Lung microvascular endothelial cell (primary cell): Measurements from ENCODE around the gene INO80E. TPM values are rescaled to one million over a fixed set of nuclear protein-coding genes. Genes with fewer than 3 reads are reported as not detected.
A peak's percentile ranks its signal among the peaks of the same experiment; 100 is the strongest.
"Not testable (repeated sequence)": the region's sequence is repeated elsewhere in the genome, so short reads cannot be mapped to it uniquely, and the experiment has no call there.

Source experiments
- DNase-seq, 2 donors: peaks; one replicate each; pipeline versions ENCODE4 v3.0.0 to v3.0.0-alpha.2; 2010; ENCODE audit warnings: low read depth in 2 of 2
- total RNA-seq: library from RNA; depleted of rRNA; stranded (reverse); fragments of >200 nt; gene quantifications from 2 replicates; pipeline ENCODE4 v1.2.1, GENCODE V29; 2014

Gene INO80E
- total RNA-seq, 1 donor from 2014 or later, result 15.7 TPM

DNA sequence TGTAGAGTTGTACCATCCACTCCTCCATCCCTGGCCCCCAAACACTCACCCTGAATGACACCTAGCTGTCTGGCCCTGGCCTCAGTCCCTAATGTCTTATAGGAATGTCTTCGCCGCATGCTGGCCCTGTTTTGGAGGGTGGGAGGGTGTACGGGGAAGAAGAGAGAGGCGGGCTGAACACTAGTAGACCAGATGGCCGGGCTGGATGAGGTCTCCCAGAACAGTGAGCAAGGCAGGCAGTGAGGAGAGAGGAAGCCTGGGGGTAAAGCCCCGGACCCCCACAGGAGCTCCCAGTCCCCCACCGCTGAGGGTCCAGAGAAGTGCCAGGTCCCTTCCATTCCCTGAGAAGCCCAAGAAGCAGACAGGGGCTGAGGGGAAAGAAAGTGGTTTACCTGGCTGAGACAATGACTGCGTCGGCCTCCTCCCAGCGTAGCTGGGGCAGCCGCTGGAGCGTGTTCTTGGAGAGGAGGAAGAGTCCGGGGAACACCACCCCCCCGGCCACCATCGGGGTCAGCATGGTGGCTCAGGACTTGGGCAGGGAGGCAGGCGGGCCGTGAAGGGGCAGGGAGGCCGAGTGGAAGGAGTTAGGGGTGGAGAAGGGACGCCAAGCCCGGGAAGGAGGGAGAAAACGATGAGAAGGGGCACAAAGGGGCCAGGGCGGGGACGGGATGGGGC, 34.1 kb downstream of the INO80E start:
- DNase-seq, result no peak

GRCh38 chr16:30030841-30031413, 34.9 kb downstream of the INO80E start, which contains the start of gene TLCD3B:
TSS of gene TLCD3B (minus strand) at chr16:30031271. CDS start at chr16:30030527, 744 bp downstream.
- no peak for DNase-seq

GRCh38 chr16:30031477-30031918, 35.5 kb downstream of the INO80E start:
- DNase-seq, result no peak

DNA sequence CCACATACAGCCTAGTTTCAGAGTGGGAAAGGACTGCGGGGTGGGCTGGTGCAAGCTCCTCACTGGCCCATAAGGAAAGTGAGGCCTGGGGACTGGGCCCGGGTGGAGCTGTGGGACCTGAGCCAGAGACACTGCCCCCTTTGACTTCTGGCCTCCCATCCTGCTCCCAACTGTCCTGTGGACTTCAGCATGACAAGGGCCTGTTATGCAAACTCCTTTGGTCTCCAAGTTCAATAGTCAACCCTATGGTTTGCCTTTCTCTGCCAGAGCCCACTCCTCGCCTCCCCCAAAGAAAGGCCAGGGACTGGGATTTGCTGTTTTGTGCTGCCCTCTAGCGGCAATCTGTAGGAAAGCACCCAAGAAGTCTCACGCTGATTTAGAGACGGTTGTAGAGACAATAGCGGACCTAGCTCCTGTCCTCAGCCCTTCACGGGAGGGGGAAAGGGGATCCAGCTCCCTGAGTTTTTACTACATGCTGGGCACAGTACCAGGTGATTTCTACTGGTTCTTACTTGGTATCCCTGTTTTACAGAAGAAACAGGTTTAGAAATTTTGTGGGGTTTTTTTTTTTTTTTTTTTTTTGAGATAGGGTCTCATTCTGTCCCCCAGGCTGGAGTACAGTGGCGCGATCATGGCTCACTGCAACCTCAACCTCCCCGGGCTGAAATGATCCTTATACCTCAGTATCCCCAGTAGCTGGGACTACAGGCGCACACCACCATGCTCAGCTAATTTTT, 36.2 kb downstream of the INO80E start:
- peak; percentile 72 to 75 for DNase-seq

DNA sequence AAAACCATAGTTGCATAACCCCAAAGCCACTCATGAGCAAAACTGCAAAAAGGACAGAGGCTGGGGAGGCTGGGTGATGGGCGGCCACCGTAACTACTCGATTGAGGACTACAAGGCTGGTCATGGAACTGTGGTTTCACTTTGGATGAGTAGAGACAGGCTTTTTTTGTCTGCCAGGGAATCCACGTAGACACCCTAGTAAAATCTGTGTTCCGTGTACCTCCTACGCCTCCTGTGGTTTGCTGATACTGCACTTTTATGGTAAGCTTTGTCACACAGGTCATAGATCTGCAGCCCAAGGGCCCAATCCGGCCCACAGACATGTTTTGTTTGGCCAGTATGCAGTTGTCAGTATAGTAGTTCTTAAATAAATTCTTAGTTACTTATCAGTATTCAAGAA, 37.2 kb downstream of the INO80E start:
- no peak for DNase-seq

GRCh38 chr16:30040221-30040620, 44.2 kb downstream of the INO80E start:
- no peak for DNase-seq

DNA sequence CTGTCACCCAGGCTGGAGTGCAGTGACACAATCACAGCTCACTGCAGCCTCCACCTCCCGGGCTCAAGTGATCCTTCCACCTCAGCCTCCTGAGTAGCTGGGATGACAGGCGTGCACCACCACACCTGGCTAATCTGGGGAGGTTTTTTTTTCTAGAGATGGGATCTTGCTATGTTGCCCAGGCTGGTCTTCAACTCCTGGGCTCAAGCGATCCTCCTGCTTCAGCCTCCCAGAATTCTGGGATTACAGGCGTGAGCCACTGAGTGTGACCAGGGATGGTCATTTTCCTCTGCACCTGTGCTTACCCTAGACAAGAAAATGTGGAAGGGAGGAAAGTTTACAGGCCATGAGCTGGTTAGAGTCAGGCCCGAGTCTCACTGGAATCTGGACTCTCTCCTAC, 44.6 kb downstream of the INO80E start:
- DNase-seq, result not testable (repeated sequence)

DNA sequence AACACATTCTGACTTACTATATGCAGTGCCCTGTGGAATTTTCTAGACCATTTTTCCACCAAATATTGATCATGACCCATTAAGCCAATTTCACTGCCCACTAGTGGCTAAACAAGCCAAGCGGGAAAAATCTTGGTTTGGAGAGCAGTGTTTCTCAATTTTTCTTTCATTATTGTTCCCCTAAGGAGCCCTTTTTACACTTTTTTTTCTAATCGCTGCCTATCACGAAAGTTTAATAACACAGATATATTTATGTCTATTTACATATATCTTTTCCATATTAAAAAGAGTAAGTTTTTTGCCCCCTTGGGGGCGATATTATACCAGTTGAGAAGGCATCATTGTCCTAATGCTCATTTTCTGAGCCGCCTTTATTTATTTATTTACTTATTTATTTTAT, 45.8 kb downstream of the INO80E start:
- peak; percentile 55 to 64 for DNase-seq

DNA sequence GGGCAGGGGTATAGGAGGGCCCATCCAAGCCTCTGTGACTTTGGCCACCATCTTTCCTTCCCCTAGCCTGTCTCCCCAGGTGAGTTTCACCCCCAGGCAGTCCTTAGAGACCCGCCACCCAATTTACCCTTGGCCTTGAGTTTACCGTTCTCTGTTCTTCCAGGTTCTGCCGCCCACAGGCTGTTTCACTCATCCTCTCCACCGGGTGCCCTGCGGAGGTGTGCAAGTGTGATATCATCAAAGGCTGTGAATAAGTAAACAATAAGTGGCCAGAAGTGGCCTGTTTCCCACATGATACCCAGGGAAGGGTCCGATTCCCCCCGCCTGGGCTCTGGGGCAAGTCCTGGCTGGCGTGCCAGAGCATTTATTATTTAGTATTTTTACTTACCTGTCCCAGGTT, 50.1 kb downstream of the INO80E start:
- no peak for DNase-seq

GRCh38 chr16:30046588-30046987, 50.5 kb downstream of the INO80E start:
- DNase-seq, result no peak

GRCh38 chr16:30049871-30050270, 53.8 kb downstream of the INO80E start:
- DNase-seq, result no peak

DNA sequence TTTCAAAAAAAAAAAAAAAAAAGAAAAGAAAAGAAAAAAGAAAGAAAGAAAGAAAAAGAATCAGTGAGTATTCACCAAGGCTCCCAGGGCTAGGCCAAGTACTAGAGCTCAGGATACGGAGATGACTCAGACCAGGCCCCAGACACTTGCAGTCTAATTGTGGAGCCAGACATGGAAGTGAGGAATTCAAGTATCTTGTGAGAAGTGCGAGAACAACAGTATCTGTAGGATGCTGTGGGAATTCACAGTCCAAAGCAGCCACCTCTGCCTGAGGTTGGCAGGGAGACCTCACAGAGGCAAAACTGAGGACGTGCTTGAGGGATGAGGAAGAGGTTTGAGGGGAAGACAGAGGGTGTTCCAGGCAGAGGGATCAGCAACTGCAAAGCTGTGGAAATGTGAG, 55.5 kb downstream of the INO80E start:
- peak in 1 of 2 donors; percentile 90 for DNase-seq

DNA sequence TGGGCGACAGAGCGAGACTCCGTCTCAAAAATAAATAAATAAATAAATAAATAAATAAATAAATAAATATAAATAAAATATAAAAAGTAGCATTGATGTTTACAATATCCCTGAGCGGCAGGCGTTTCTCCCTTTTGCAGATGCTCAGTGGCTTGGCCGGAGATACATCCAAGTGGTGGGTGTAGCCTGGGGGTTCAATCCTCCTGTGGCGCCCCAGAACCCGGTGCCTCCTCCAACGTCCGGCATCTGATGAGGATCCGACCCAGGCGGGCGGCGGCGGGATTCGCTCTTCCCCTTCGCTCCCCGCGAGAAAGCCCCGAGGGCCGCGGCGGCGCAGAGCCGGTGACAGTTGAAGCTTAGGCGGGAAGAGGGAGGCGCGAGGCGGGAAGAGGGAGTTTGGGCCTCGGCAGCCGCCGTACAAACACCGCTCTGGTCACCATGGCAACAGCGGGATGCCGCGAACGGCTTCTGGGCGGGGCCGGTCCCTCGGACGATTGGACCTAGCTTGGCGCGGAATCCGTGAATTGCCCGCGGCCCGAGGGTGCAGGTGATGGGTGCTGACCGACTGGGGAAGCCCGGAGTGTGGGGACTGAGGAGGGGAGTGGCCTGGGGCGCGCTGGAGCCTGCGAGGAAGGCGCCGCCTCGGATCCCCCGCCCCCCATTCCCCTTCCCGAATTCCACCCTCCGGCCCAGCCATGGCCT, 56.8 kb downstream of the INO80E start:
- DNase-seq, result peak; percentile 92 to 93

DNA sequence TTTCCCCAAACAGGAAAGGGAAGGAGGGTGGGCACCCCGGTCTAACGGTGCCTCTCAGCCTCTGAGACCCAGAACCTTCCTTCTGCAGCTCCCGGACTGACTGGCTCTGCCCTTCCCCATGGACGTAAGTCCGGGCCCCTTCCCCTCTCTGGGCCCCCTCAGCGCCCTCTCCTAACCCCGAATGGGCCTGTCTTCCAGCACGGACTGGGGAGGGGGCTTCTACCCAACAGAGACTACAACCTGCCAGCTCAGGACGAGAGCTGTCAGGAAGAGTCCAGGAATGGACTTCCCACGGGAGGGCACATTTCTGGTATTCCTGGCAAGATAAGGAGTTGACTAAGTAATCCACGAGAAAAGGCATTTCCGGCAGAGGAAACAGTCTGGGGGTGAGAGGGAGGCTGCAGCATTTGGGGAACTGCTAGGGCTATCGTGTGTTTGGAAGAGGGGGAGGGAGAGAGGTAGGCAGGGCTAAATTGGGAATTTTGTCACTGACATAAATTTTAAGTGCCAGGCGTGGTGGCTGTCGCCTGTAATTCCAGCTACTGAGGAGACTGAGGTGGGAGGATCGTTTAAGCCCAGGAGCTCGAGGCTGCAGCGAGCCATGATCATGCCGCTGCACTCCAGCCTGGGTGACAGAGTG, 57.5 kb downstream of the INO80E start:
- DNase-seq, result peak in 1 of 2 donors; percentile 56

- no peak for DNase-seq
Measured at GRCh38 chr16:30054451-30054850, 58.4 kb downstream of the INO80E start.

DNA sequence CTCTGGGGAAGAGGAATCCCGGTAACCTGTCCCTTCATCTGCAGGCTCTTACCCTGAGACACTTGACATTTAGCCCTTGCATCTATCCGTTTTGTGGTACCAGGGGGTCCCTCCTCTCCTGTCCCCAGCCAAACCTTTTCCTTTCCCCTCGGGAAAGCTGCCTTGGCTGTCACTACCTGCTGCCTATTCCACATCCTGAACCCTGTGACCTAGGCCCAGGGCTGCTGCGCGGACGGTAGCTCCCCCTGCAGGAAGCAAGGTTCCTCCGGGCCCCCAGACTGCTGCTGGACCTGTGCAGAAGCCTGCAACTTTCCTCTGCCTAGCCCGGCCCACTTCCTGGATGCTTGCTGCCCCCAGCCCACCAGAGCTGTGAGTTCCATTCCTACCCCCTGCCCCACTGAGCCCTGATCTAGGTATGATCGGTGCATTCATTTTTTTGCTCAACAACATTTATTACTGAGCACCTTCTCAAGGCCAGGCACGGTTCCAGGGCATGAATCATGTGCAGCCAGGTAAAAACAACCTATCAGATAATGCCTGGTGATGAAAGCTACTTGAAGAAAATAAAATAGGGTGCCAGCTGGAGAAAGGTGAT, 59.0 kb downstream of the INO80E start:
- peak; percentile 39 to 47 for DNase-seq

Other genes with a start within 250 kb of the INO80E start
- not detected in 2 replicates for gene ZG16, start 218.0 kb upstream of the INO80E start, total RNA-seq
- 13.5 and 30.5 TPM in 2 replicates for gene KIF22, start 205.5 kb upstream of the INO80E start, total RNA-seq
- gene MAZ, start 189.7 kb upstream of the INO80E start, total RNA-seq, result 109 and 125 TPM in 2 replicates
- gene PRRT2, start 184.0 kb upstream of the INO80E start, total RNA-seq, result under 0.01 and 0.22 TPM in 2 replicates
- 11.1 and 16.3 TPM in 2 replicates for gene PAGR1, start 180.1 kb upstream of the INO80E start, total RNA-seq
- 122 and 182 TPM in 2 replicates for gene MVP, start 175.8 kb upstream of the INO80E start, total RNA-seq
- 50.1 and 86.3 TPM in 2 replicates for gene CDIPT, start 133.0 kb upstream of the INO80E start, total RNA-seq
- gene SEZ6L2, start 96.7 kb upstream of the INO80E start, total RNA-seq, result 0.44 and 0.99 TPM in 2 replicates
- 0.20 and 0.22 TPM in 2 replicates for gene ASPHD1, start 95.8 kb upstream of the INO80E start, total RNA-seq
- 1.7 and 3.6 TPM in 2 replicates for gene KCTD13, start 70.0 kb upstream of the INO80E start, total RNA-seq
- 61.2 and 72.2 TPM in 2 replicates for gene TMEM219, start 34.2 kb upstream of the INO80E start, total RNA-seq
- 61.2 and 86.1 TPM in 2 replicates for gene TAOK2, start 22.4 kb upstream of the INO80E start, total RNA-seq
- 3.6 and 4.1 TPM in 2 replicates for gene HIRIP3, start 624 bp upstream of the INO80E start, total RNA-seq
- gene DOC2A, start 14.8 kb downstream of the INO80E start, total RNA-seq, result under 0.01 and 0.20 TPM in 2 replicates
- not detected in 2 replicates for gene C16orf92, start 27.0 kb downstream of the INO80E start, total RNA-seq
- not detected in 2 replicates for gene TLCD3B, start 35.0 kb downstream of the INO80E start, total RNA-seq
- 319 and 337 TPM in 2 replicates for gene ALDOA, start 69.5 kb downstream of the INO80E start, total RNA-seq
- gene PPP4C, start 79.8 kb downstream of the INO80E start, total RNA-seq, result 174 and 199 TPM in 2 replicates
- gene TBX6, start 95.7 kb downstream of the INO80E start, total RNA-seq, result under 0.01 TPM in 2 replicates
- 14.4 and 29.4 TPM in 2 replicates for gene YPEL3, start 100.0 kb downstream of the INO80E start, total RNA-seq
- gene GDPD3, start 117.3 kb downstream of the INO80E start, total RNA-seq, result 0.22 and 1.4 TPM in 2 replicates
- 30.1 and 49.0 TPM in 2 replicates for gene MAPK3, start 127.0 kb downstream of the INO80E start, total RNA-seq
- gene CORO1A, start 187.4 kb downstream of the INO80E start, total RNA-seq, result 0.79 and 1.5 TPM in 2 replicates
- 20.4 and 25.3 TPM in 2 replicates for gene BOLA2B, start 197.4 kb downstream of the INO80E start, total RNA-seq
- 35.9 and 44.2 TPM in 2 replicates for gene SLX1A, start 197.6 kb downstream of the INO80E start, total RNA-seq
- gene SULT1A3, start 203.0 kb downstream of the INO80E start, total RNA-seq, result 1.1 and 2.2 TPM in 2 replicates